H9 (cell line): ENCODE measurements around the gene C20orf144. TPM values are rescaled to one million over a fixed set of nuclear protein-coding genes. Genes with fewer than 3 reads are reported as not detected.

Experiments used
- DNase-seq: peaks from one replicate; pipeline ENCODE4 v3.0.0-alpha.2; 2017
- H2AFZ ChIP-seq: one replicate; pipeline ENCODE4 v1.6.1; 2013; ENCODE audit warnings: mild to moderate bottlenecking, low read length, control low read depth, moderate library complexity
- H2AK5ac ChIP-seq: 2 replicates; pipeline ENCODE4 v1.6.1; 2013; ENCODE audit warnings: low read length, control low read depth, mixed read lengths; ENCODE audit not compliant: insufficient read length
- H2BK120ac ChIP-seq: one replicate; pipeline ENCODE4 v1.6.1; 2013; ENCODE audit warnings: low read depth, mild to moderate bottlenecking, low read length, control low read depth, inconsistent platforms; ENCODE audit not compliant: poor library complexity, severe bottlenecking
- H2BK12ac ChIP-seq: 2 replicates; pipeline ENCODE4 v1.6.1; 2013; ENCODE audit warnings: low read length, control low read depth, mixed read lengths, low read depth; ENCODE audit not compliant: insufficient read length
- H2BK15ac ChIP-seq: 2 replicates; pipeline ENCODE4 v1.6.1; 2013; ENCODE audit warnings: low read depth, low read length, control low read depth
- H2BK20ac ChIP-seq: one replicate; pipeline ENCODE4 v1.6.1; 2013; ENCODE audit warnings: low read depth, mild to moderate bottlenecking, low read length, control low read depth, inconsistent platforms; ENCODE audit not compliant: poor library complexity, severe bottlenecking
- H2BK5ac ChIP-seq: 2 replicates; pipeline ENCODE4 v1.6.1; 2013; ENCODE audit warnings: low read length, control low read depth, mixed read lengths; ENCODE audit not compliant: insufficient read length
- H3K14ac ChIP-seq: 2 replicates; pipeline ENCODE4 v1.6.1; 2013; ENCODE audit warnings: low read length, control low read depth; ENCODE audit not compliant: insufficient read depth
- H3K18ac ChIP-seq: 2 replicates; pipeline ENCODE4 v1.6.1; 2013; ENCODE audit warnings: low read depth, mild to moderate bottlenecking, mixed read lengths, low read length, control low read depth; ENCODE audit not compliant: insufficient read length
- H3K23ac ChIP-seq: 2 replicates; pipeline ENCODE4 v1.6.1; 2013; ENCODE audit warnings: low read length, control low read depth, mixed read lengths, low read depth; ENCODE audit not compliant: insufficient read length
- H3K23me2 ChIP-seq: 2 replicates; pipeline ENCODE4 v1.6.1; 2013; ENCODE audit warnings: low read depth, mild to moderate bottlenecking, mixed read lengths, low read length, control low read depth; ENCODE audit not compliant: insufficient read length, poor library complexity, severe bottlenecking
- H3K27ac ChIP-seq: 2 replicates; pipeline ENCODE4 v1.5.1; 2013; ENCODE audit warnings: low read length, control low read depth, mixed read lengths, low read depth; ENCODE audit not compliant: insufficient read length
- H3K27me3 ChIP-seq: 2 replicates; pipeline ENCODE4 v1.6.1; 2013; ENCODE audit warnings: low read length, control low read depth, inconsistent platforms; ENCODE audit not compliant: insufficient read depth
- H3K4ac ChIP-seq: 2 replicates; pipeline ENCODE4 v1.6.1; 2013; ENCODE audit warnings: low read depth, mild to moderate bottlenecking, control low read depth, inconsistent platforms, low read length, moderate library complexity
- H3K4me1 ChIP-seq: 2 replicates; pipeline ENCODE4 v1.6.1; 2013; ENCODE audit warnings: low read length, control low read depth, inconsistent platforms; ENCODE audit not compliant: insufficient read depth
- H3K4me2 ChIP-seq: 2 replicates; pipeline ENCODE4 v1.6.1; 2013; ENCODE audit warnings: low read length, control low read depth, mixed read lengths; ENCODE audit not compliant: insufficient read length, insufficient read depth
- H3K56ac ChIP-seq: 2 replicates; pipeline ENCODE4 v1.6.1; 2013; ENCODE audit warnings: low read depth, mild to moderate bottlenecking, mixed read lengths, low read length, control low read depth; ENCODE audit not compliant: insufficient read length
- H3K79me1 ChIP-seq: 2 replicates; pipeline ENCODE4 v1.6.1; 2013; ENCODE audit warnings: low read depth, mild to moderate bottlenecking, moderate library complexity, low read length, control low read depth, inconsistent platforms; ENCODE audit not compliant: insufficient read depth, poor library complexity, severe bottlenecking
- H3K79me2 ChIP-seq: 2 replicates; pipeline ENCODE4 v1.6.1; 2013; ENCODE audit warnings: low read length, control low read depth, inconsistent platforms; ENCODE audit not compliant: insufficient read depth
- H3K9ac ChIP-seq: 2 replicates; pipeline ENCODE4 v1.6.1; 2013; ENCODE audit warnings: low read length, control low read depth, mixed read lengths; ENCODE audit not compliant: insufficient read length; ENCODE audit errors: extremely low read depth
- H3K9me3 ChIP-seq: one replicate; pipeline ENCODE4 v1.6.1; 2013; ENCODE audit warnings: low read depth, low read length, inconsistent platforms; ENCODE audit not compliant: control insufficient read depth
- H3T11ph ChIP-seq: one replicate; pipeline ENCODE4 v1.6.1; 2013; ENCODE audit warnings: mild to moderate bottlenecking, low read length, control low read depth, inconsistent platforms
- H4K20me1 ChIP-seq: one replicate; pipeline ENCODE4 v1.6.1; 2013; ENCODE audit not compliant: control insufficient read depth, insufficient read length, insufficient read depth
- H4K5ac ChIP-seq: 2 replicates; pipeline ENCODE4 v1.6.1; 2013; ENCODE audit warnings: low read depth, mild to moderate bottlenecking, mixed read lengths, low read length, control low read depth; ENCODE audit not compliant: insufficient read length
- H4K8ac ChIP-seq: replicated peaks from 2 replicates; pipeline ENCODE4 v1.6.1; 2013; ENCODE audit warnings: low read length, control low read depth, mixed read lengths, low read depth; ENCODE audit not compliant: insufficient read length
- H4K91ac ChIP-seq: 2 replicates; pipeline ENCODE4 v1.6.1; 2013; ENCODE audit warnings: low read depth, mild to moderate bottlenecking, moderate library complexity, mixed read lengths, low read length, control low read depth; ENCODE audit not compliant: insufficient read length
- H3K27ac Mint-ChIP-seq, 3 experiments: 2 replicates in 2 of 3; 3 replicates in 1 of 3; pipeline ENCODE4 v1.8.0; 2020 to 2021; ENCODE audit warnings: mixed read lengths in 3 of 3, mild to moderate bottlenecking in 1 of 3, moderate library complexity in 1 of 3
- H3K27me3 Mint-ChIP-seq: 2 replicates; pipeline ENCODE4 v1.8.0; 2021; ENCODE audit warnings: low read depth, mild to moderate bottlenecking, moderate library complexity, mixed read lengths
- H3K36me3 Mint-ChIP-seq, 3 experiments: 2 replicates in 2 of 3; 3 replicates in 1 of 3; pipeline ENCODE4 v1.8.0; 2020 to 2021; ENCODE audit warnings: low read depth in 3 of 3, mixed read lengths in 3 of 3; ENCODE audit not compliant: insufficient read depth in 1 of 3
- H3K4me1 Mint-ChIP-seq, 2 experiments: 2 replicates each; pipeline ENCODE4 v1.8.0; 2020; ENCODE audit warnings: mixed read lengths in 2 of 2
- H3K4me3 Mint-ChIP-seq, 2 experiments: 2 replicates in 1 of 2; 3 replicates in 1 of 2; pipeline ENCODE4 v1.8.0; 2020 to 2021; ENCODE audit warnings: mild to moderate bottlenecking in 2 of 2, mixed read lengths in 2 of 2, moderate library complexity in 1 of 2
- H3K9me3 Mint-ChIP-seq, 2 experiments: 2 replicates in 1 of 2; 3 replicates in 1 of 2; pipeline ENCODE4 v1.8.0; 2020; ENCODE audit warnings: mild to moderate bottlenecking in 2 of 2, mixed read lengths in 2 of 2, moderate library complexity in 1 of 2
- WGBS: extraction: QIAGEN DNeasy Blood & Tissue Kit; methylation state at CpG from one replicate; pipeline ENCODE4 v1.1.7; 2013; ENCODE audit warnings: missing lambda C conversion rate, low lambda C conversion rate, mixed read lengths; ENCODE audit not compliant: insufficient read length; ENCODE audit errors: extremely low coverage; 5-methylcytosine and 5-hydroxymethylcytosine counted together
- total RNA-seq: library from RNA; stranded (reverse); gene quantifications from 2 replicates; pipeline ENCODE4 v1.2.1, GENCODE V29; 2021
- TF ChIP-seq, protein P1 (sequence below): fragments of 200-600 bp; sonication (generic); conservative IDR thresholded peaks from 3 replicates; pipeline ENCODE4 v1.8.0; 2021; ENCODE audit warnings: antibody characterized with exemption, mild to moderate bottlenecking

C20orf144 gene
- total RNA-seq, 1 experiment from 2014 or later, result 0.26 TPM

DNA sequence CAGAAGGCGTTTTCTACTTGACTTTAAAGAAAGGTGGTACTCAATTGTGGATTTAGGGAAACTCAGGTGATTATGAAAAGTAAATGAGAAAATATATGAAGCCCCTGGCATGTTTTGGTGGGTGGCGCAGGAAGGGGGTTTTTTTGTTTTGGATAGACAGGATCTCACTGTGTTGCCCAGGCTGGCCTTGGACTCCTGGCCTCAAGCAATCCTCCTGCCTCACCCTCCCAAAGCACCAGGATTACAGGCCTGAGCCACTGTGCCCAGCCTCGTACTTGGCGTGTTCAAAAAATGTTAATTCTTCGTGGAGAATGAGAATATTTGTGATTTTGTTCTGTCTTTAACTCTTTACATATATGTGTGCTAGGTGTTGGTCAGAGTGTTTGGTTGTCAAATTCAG is 32.1 kb upstream of the C20orf144 start:
- no peaks in the 10 kb centered on the region for H3K79me2 ChIP-seq
- no peaks in the 10 kb centered on the region for H3K79me1 ChIP-seq
- no peak overlapping the region for H4K8ac ChIP-seq
- H3K4me1 ChIP-seq, result no peaks in the 10 kb centered on the region
- H3K27me3 Mint-ChIP-seq, result no peaks in the 10 kb centered on the region
- no peak overlapping the region for H4K91ac ChIP-seq
- TF ChIP-seq, protein P1, sequence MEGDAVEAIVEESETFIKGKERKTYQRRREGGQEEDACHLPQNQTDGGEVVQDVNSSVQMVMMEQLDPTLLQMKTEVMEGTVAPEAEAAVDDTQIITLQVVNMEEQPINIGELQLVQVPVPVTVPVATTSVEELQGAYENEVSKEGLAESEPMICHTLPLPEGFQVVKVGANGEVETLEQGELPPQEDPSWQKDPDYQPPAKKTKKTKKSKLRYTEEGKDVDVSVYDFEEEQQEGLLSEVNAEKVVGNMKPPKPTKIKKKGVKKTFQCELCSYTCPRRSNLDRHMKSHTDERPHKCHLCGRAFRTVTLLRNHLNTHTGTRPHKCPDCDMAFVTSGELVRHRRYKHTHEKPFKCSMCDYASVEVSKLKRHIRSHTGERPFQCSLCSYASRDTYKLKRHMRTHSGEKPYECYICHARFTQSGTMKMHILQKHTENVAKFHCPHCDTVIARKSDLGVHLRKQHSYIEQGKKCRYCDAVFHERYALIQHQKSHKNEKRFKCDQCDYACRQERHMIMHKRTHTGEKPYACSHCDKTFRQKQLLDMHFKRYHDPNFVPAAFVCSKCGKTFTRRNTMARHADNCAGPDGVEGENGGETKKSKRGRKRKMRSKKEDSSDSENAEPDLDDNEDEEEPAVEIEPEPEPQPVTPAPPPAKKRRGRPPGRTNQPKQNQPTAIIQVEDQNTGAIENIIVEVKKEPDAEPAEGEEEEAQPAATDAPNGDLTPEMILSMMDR, result no peak
- H3K4me1 Mint-ChIP-seq, result no peaks in the 10 kb centered on the region
- H3K18ac ChIP-seq, result no peak overlapping the region
- H3T11ph ChIP-seq, result no peak overlapping the region
- no peak overlapping the region for H3K4ac ChIP-seq
- H3K27ac ChIP-seq, result no peak overlapping the region
- WGBS, result no CpG with 5 or more reads among the region's 5 CpGs
- no peaks in the 10 kb centered on the region for H3K23me2 ChIP-seq
- no peak overlapping the region for H2BK15ac ChIP-seq
- no peaks in the 10 kb centered on the region for H4K20me1 ChIP-seq
- H3K23ac ChIP-seq, result no peak overlapping the region
- no peak overlapping the region for H2BK20ac ChIP-seq
- peak overlapping the region in 1 of 3 experiments; percentile 66; a peak in 2 of 7 replicates for H3K27ac Mint-ChIP-seq
- no peak overlapping the region for H3K9ac ChIP-seq
- no peak overlapping the region for H3K56ac ChIP-seq
- no peak overlapping the region for H2BK120ac ChIP-seq
- no peak overlapping the region for H2BK5ac ChIP-seq
- H2BK12ac ChIP-seq, result no peak overlapping the region
- no peak for DNase-seq
- no peaks in the 10 kb centered on the region for H3K27me3 ChIP-seq
- H2AFZ ChIP-seq, result no peak overlapping the region
- no peaks in the 10 kb centered on the region for H3K9me3 Mint-ChIP-seq
- no peak overlapping the region; the same call in 1 of the 2 replicates for H3K14ac ChIP-seq
- H3K36me3 Mint-ChIP-seq, result peaks cover 13 to 72% (median 38%) of the 10 kb centered on the region in 3 experiments; a peak in 6 of 7 replicates
- H3K4me2 ChIP-seq, result no peak overlapping the region
- no peak overlapping the region for H3K4me3 Mint-ChIP-seq
- H4K5ac ChIP-seq, result no peak overlapping the region
- no peaks in the 10 kb centered on the region for H3K9me3 ChIP-seq
- no peak overlapping the region for H2AK5ac ChIP-seq
